SKM-1 treated with dmso at 0.1 percent for 144 hours (cell line): ENCODE measurements around the gene ASTN1.
"Not testable (repeated sequence)": the region's sequence is repeated elsewhere in the genome, so short reads cannot be mapped to it uniquely, and the experiment has no call there.

Experiments used
- DNase-seq: peaks from one replicate; lab custom pipeline; 2025; ENCODE audit not compliant: unreplicated experiment; lab: John Stamatoyannopoulos, UW

Gene ASTN1

GRCh38 chr1:177116941-177117340 is 47.6 kb downstream of the ASTN1 start:
- no peak for DNase-seq

GRCh38 chr1:177106614-177107365 is 57.7 kb downstream of the ASTN1 start:
- DNase-seq: no peak

GRCh38 chr1:177106196-177106595 is 58.3 kb downstream of the ASTN1 start:
- DNase-seq: no peak

- no peak for DNase-seq
Observed at GRCh38 chr1:177103005-177103852, 61.3 kb downstream of the ASTN1 start.

GRCh38 chr1:177092001-177092400 is 72.5 kb downstream of the ASTN1 start:
- DNase-seq: no peak

GRCh38 chr1:177091040-177091439 is 73.5 kb downstream of the ASTN1 start:
- DNase-seq: no peak

- DNase-seq: no peak
Observed at GRCh38 chr1:177088966-177089365, 75.5 kb downstream of the ASTN1 start.

- DNase-seq: no peak
Observed at GRCh38 chr1:177082855-177083693, 81.4 kb downstream of the ASTN1 start.

GRCh38 chr1:177080564-177080963 is 83.9 kb downstream of the ASTN1 start:
- DNase-seq: no peak

GRCh38 chr1:177077734-177078499 is 86.6 kb downstream of the ASTN1 start:
- no peak for DNase-seq

GRCh38 chr1:177077006-177077405 is 87.5 kb downstream of the ASTN1 start:
- DNase-seq: no peak

GRCh38 chr1:177074811-177075210 is 89.7 kb downstream of the ASTN1 start:
- DNase-seq: not testable (repeated sequence)

GRCh38 chr1:177069490-177069889 is 95.0 kb downstream of the ASTN1 start:
- DNase-seq: no peak

GRCh38 chr1:177067752-177068410 is 96.6 kb downstream of the ASTN1 start:
- DNase-seq: no peak

- DNase-seq: no peak
Observed at GRCh38 chr1:177065430-177065829, 99.1 kb downstream of the ASTN1 start.

- DNase-seq: no peak
Observed at GRCh38 chr1:177063648-177064047, 100.9 kb downstream of the ASTN1 start.

- DNase-seq: no peak
Observed at GRCh38 chr1:177054542-177054941, 110.0 kb downstream of the ASTN1 start.

- DNase-seq: no peak
Observed at GRCh38 chr1:177053648-177054047, 110.9 kb downstream of the ASTN1 start.

GRCh38 chr1:177048314-177049069 is 116.0 kb downstream of the ASTN1 start:
- DNase-seq: no peak
